ENCODE results near the gene EREG.

EREG gene

GRCh38 chr4:74433043-74433442, 68.1 kb downstream of the EREG start:
- no peak for DNase-seq

- no peak for DNase-seq
These were observed 68.7 kb downstream of the EREG start for GRCh38 chr4:74433541-74434172.

- DNase-seq, result no peak
These were observed 70.4 kb downstream of the EREG start for GRCh38 chr4:74435296-74435695.

GRCh38 chr4:74437866-74438265, 72.9 kb downstream of the EREG start:
- DNase-seq, result no peak
